GM18873 (cell line): ENCODE data around the gene RFX6.

Source experiments
- ATAC-seq: cut with Tn5 transposase; IDR thresholded peaks from one replicate; pipeline ENCODE4 v1.9.1; 2021; ENCODE audit warnings: mild to moderate bottlenecking, moderate library complexity, moderate number of reproducible peaks; ENCODE audit not compliant: unreplicated experiment, low FRiP score

Gene RFX6

DNA sequence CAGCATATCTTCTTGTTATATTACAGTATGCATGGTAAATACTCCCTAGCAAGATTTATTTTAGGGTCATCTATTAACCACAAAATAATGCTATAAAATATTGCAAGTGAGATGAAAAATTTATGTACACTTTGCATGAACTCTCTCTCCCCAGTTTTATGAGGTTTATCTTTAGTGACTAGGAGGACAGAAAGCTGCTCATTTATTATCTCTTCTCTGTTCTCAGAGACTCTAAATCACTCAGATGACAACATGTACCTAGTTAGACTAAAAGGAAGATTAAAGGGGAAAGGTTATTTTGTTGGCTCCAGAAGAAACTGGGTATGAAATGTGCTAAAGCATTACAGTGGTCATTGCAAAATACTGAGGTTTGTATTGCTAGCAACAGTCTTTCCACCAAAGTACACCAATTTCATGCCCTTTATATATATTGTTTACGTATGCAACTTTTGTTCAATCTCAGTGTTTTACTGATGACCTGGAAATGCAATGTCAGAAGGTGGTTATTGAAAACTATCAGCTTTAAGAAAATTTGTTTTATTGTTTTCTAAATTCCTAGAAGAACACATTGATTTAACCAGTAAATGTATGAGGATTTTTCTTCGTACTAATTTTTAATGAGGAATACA lies 11.8 kb downstream of the RFX6 start:
- no peak for ATAC-seq

DNA sequence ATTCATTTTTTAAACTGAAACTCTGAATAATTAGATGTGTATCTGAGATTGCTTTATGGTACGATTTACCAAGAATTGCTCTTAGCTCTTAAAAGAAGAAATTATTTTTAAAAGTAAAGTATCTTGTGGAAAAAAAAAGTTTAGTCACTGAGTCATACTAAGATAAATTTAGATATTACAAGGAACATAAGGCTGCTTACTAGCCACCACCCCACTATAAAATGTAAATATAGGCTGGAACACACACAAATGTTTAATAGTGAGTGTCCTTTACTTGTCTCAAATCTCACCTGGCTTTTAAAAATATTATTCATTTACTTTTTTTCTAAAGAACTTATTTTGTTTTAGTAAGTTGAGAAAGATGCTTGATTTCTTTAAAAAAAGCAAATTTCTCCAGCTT lies 17.6 kb downstream of the RFX6 start:
- ATAC-seq = no peak

DNA sequence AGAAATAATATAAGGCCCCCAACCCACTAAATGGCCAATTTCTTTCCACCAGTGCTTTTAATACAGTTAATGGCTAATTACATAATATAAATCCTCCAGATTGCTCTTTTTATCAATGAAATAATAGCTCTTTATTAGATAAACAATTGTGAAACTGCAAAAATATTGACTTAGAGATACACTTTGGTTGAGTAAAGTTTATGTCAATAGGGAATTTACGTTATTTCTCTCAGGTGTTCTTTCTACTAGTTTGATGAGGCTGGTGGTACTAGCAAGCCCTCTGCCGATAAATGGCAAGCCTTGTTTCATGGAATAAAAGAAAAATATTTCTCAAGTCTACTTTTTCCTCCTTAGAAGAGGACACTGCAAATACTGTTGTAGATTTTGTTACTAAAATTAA lies 18.9 kb downstream of the RFX6 start:
- no peak for ATAC-seq

DNA sequence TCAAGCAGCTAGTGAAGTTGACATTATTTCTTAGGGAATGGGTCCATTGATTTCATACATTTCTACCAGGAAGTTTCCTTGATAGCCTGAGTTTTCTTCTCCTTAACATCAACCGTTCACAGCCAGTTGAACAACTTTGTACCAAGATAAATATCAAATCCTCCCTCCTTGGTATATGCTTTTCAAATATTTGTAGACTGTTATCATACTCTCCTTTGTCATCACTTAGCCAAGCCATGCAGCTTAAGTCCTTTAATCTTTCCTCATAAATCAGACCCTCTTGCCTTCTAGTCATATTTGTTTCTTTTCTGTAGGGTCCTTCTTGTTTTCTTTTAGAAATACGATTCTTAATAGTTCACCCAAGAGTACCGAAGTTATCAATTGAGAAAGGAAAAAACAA lies 25.6 kb downstream of the RFX6 start:
- no peak for ATAC-seq

DNA sequence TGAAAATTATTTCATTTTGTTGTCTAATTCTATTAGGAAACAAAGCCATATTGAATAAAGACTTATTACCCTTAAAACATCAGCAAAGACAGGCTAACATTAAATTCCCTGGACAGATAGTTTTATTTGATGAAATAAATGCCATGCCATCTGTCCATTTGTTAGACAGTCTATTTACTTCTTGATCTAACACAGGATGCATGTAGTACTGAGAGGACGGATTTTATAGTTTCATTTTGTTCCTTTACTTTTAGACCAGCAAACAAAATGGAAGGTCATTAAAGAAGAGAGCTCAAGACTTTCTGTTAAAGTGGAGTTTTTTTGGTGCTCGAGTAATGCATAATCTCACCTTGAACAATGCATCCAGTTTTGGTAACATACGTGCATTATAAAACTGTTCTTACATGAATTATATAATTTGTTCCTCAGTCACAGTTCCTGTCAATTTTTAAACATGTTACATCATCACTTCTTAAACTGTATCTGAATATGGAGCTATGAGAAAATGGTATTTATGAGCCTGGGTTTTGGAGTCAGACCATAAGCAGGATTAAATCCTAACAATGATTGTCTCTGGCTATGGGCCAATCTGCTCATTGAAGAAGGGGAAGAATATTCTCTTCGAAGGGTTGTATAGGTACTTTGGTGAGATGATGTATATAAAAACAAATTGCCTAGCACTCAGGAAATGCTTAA lies 46.0 kb downstream of the RFX6 start:
- no peak for ATAC-seq

DNA sequence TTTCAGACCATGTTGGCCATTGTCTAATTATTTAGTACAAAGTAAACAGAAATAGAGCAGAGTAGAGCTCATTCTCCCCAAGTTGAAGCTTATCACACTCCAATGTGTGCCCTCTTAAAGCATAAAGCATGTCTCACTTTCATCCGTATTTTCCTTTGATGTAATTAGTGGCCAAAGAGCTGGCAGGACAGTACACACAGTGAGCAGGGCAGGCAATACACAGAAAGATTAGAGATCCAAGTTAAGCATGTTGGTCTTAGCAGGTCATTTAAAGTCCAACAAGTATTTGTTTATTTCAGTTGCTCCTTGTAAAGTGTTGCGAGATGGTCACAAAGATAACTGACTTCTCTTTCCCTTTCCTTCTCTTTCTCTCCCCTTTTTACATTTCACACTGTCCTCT lies 47.2 kb downstream of the RFX6 start:
- ATAC-seq = no peak

DNA sequence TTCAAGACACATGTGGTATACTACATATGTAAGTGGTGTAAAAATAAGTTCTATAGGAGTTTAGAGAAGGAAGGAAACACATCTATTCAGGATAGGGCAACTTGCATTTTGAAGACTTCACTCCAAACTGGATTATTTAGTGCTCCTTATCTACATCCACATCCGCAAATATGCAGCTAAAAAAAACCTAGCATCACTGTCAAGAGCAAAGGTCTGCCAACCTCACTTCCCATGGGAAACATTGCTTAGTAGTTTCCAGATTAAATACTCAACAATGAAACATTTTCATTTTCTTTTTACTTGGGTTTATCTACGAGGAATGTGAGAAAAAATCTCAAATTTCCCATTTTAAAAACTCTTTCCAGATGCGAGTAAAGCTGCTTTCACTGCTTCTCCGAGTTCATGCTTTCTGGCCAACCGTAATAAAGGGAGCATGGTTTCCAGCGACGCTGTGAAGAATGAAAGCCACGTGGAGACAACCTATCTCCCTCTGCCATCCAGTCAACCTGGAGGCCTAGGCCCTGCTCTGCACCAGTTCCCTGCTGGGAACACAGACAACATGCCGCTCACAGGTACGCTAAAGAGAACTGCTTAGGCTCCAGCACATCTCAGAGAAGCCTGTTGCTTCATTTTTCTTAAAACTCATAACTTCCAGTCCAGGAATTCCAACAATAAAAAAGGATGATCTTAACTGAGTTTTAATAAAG lies 48.2 kb downstream of the RFX6 start:
- no peak for ATAC-seq

DNA sequence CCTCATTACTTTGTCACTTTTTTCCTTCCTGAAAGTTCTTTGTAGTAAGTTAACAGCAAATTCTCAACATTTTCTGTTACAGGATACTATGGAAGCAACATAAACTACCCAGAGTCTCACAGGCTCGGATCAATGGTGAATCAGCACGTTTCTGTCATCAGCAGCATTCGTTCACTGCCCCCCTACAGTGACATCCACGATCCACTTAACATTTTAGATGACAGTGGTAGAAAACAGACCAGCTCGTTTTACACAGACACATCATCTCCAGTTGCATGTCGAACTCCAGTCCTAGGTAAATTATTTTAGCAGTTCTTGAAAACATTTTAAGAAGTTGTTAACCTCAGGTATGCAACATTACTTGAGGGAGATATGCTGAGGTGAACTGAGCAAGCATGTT lies 51.6 kb downstream of the RFX6 start:
- ATAC-seq = no peak

DNA sequence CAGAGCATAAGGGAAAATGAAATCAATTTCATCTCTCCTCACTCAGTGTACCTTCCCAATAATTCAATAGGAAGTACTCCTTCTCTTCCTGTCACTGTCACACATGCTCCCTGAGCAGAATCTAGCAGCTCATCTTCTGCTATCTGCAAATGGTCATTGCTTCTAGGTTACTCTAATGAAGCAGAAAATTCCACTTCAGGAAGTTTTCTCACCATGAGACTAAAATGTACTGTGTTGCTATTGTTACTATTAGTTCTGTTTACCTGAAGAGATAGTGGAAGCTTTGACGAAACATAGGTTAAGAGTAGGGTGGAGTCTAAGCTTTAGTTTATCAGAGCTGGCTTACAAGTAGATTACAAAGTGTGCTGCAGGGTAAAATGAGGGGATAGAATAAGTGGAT lies 52.8 kb downstream of the RFX6 start:
- no peak for ATAC-seq

DNA sequence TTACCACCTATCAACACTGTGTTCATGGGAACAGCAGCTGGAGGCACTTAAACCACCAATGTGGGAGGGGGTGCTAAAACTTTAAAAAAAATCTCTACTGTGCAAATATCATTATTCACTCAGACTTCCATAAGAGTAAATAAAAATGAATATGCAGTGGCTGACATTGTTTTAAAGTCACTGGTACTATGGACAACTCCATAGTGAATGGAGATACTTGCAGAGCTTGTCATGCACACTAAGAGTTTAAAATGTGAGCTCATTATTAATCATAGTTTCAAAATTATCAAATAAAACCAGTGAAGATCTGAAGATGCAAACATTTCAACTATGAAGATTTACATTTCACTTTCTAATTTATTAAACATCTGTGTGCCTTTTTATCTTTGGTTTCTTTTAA lies 54.4 kb downstream of the RFX6 start:
- ATAC-seq = no peak

DNA sequence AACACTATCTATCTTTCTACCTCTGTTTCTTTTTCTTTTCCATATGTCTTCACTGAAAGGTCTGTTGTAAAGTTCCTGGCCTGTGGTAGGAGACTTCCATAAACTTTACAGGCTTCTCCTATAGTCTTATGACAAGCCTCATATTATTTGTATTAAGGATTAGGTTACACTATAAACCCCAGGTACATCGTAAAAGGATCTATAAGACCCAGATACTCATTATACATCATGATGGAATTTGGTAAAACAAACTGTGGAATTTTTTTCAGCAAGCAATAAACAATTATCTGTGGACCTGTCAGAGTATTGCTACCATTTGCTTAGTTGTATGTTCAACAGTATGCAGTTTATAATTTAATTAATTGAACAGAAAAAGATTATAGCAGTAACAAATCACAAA lies 55.5 kb downstream of the RFX6 start:
- no peak for ATAC-seq

DNA sequence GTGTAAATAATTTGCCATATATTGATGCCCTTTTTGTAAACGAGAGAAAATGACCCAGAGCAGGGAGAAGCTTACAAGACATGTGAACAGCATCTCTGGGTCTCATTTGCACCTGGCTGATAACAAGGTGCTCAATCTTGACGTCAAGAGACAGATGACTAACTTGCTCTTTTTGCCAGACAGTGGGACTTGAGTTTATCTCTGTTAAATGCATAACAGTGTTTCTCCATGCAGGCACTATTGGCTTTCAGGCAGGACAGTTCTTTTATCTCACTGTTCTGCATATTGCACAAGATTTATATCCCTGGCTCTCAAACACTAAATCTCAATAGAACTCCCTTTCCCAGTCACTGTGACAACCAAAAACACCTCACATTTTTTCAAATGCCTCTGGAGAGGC lies 56.4 kb downstream of the RFX6 start:
- ATAC-seq = no peak

DNA sequence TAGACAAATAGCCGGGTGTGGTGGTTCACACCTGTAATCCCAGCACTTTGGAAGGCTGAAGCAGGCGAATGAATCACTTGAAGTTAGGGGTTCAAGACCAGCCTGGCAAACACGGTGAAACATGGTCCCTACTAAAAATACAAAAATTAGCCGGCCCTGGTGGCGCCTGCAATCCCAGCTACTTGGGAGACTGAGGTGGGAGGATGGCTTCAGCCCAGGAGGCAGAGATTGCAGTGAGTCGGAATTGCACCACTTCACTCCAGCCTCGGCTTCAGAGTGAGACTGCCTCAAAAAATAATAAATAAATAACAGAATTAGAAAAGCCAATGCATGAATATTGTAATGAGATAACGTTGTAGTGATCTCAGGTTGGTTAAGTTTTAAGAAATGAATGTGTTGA lies 61.3 kb downstream of the RFX6 start:
- no peak for ATAC-seq

DNA sequence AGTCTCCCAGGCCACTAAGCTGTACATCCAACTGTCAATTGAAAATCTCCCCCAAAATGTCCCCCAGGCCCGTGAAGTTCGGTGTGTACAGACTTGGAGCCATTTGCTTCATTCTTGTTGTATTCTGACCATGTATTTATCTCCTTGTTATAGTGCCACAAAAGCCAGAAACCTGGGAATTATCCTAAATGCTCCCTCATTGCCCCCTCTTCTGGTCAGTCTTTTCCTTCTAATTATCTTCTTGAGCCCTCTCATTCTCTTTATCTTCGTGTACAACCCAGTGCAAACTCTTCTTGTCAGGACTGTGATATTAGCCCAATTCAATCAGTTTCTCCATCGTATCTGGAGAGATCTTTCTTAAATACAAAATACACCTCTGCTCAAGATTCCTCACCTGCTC lies 64.7 kb downstream of the RFX6 start:
- ATAC-seq = no peak

DNA sequence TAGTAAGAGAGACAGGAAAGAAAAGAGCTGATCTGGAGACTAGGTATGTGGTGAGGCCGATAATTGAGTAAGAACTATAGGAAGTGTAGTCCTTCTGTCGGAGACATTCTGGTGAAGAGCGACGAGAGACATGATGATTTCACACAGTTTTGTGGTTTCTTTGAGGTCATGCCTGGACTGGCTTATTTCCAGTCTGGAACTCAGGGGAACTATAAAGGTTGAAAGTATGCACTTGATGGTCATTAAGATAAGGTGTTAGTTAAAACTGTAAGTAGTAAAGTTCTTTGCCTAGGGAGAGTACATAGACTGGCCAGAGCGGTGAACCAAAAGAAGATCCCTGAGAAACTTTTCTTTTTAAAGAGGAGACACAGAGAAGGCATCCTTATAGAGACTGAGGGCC lies 68.8 kb downstream of the RFX6 start:
- ATAC-seq = no peak

DNA sequence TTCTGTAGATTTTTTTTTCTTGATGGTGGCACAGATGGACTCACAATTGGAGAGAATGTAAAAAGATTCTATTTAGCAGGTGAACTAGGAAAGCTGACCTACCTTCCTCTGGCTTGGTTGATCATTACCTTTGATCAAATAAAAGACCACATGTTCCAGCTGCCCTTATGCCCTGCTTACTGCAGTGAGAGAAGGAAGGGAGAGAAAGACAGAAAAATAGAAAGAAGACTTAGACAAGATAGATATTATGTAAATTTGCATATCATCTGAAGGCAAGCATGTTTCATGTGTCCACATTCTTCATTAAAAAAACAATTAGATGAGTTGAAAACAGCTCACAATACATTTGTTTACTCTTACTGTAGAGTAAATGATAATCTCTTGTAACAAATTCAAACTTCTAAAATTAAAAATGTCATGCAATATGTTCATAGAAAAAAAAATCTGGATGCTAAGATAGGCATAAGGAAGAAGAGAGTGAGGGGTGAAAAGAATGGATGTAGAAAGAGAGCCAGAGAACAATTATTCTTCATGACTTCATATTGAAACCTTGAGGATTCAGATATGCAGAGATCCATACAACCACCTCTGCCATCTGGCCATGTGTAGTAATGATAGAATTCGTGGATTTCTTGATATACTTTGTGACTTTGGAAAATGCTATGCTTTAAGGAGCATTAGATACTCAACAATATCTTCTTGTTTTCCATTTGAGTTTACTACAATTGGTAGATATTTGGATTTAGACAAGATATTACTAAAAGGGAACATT lies 71.7 kb downstream of the RFX6 start:
- ATAC-seq = no peak

DNA sequence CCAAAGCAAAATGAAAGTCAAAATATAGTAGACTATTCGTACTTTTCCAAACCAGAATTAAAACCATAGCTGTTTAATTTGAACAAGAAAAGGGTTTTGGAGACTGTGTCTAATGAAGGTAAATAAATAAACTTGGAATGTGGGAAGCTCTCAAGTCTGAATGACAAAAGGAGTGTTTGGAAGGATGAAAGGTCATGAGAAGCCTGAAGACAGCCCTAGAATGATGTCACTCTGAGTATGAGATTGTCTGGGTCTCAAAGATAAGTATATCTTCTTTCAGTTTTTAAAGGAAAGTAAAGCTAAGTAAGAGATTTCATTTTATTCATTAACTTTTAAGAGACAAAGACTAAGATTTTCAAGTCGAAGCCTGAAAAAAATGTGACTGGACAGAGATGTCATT lies 72.9 kb downstream of the RFX6 start:
- ATAC-seq = no peak

DNA sequence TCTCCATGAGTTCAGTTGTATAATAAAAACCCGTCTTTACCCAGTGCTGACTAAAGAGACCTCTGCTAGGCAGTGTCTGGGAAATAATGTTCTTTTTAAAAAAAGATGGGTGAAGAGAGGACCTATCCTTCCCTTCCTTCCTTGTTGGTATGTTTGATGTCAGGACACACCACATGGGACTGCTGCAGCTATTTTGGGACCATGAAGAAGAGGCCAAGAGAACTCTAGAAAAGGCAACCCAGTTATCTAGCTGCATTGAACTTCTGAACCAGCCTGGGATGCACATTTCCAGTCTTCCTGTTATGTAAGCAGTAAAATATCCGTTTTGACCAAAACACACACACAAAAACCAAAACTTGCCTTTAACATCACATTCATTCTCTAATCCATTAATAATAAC lies 77.3 kb downstream of the RFX6 start:
- ATAC-seq = no peak

DNA sequence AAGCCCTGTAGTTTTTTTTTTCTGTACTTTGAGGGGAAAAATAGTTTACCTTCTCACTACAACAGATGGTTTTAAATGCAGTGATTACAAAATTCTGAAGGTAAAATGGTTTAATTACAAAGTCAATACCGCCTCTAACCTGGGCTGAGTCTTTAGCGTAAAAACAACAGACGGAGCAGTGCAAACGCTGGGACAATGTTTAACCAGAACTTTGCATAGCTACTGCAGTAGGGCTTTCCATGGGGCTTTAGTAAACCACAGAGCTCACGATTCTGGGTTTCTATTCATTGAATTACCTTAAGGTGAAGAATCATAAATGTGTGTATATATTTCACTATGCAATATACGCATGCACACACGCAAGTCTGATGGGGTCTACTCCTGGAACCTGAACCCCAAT lies 77.9 kb downstream of the RFX6 start:
- ATAC-seq = no peak

DNA sequence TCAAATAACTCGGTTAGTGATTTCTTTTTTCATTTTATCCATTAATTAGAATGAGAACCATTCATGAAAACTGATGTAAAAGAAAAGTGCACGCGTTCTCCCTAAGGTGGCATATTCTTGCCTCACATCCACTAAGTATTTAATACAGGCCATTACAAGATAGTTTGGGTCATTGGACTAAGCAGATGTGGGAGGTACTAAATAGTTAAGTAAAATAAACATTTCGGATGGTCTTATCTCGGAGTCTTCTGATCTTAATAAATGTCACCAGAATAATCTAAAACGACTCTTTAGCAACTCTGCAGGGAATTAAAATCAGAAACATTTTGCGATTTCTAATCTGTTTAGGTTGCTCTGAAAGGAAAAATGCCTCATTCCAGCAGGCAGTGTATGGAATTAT lies 78.7 kb downstream of the RFX6 start:
- no peak for ATAC-seq

DNA sequence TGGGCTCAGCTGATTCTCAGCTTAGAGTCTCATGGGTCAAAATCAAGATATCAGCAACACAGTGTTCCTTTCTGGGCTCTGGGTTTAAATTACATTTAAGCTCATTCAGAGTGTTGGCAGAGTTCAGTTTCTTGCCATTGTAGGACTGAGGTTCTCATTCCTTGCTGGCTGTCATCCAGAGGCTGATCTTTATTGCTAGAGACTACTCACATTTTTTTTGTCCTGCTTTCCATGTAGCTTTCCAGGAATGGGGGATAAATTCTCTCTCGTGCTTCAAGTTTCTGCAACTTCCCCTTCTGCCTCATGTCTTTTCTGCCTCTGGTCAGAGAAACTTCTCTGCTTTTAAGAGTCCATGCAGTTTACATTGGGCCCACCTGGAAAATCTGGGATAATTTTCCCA lies 86.9 kb downstream of the RFX6 start:
- ATAC-seq = no peak
